Heart right ventricle (tissue), 16 donors: ENCODE results near the gene ITPR2. TPM values are rescaled to one million over a fixed set of nuclear protein-coding genes. Genes with fewer than 3 reads are reported as not detected.
A peak's percentile ranks its signal among the peaks of the same experiment; 100 is the strongest.
"Not testable (repeated sequence)": the region's sequence is repeated elsewhere in the genome, so short reads cannot be mapped to it uniquely, and the experiment has no call there.

Experiments
- ATAC-seq, 8 donors: fragments of 200-7000 bp; cut with Tn5 transposase; one replicate each; pipeline ENCODE4 v1.9.1; 2020; ENCODE audit warnings: mild to moderate bottlenecking in 8 of 8, moderate library complexity in 8 of 8, moderate number of reproducible peaks in 1 of 8
- DNase-seq, 2 donors: peaks; one replicate each; pipeline ENCODE4 v3.0.0-alpha.2; 2020
- H3K27ac ChIP-seq, 10 donors: fragments of 200-600 bp; sonication (generic) in 2 of 10; one replicate each; pipeline versions ENCODE4 v1.5.0 to v1.8.0; 2020 to 2022; ENCODE audit warnings: mild to moderate bottlenecking in 3 of 10
- H3K27me3 ChIP-seq, 7 donors: fragments of 200-600 bp; one replicate each; pipeline ENCODE4 v1.8.0; 2021 to 2022; ENCODE audit warnings: mild to moderate bottlenecking in 2 of 7
- H3K36me3 ChIP-seq, 9 donors: fragments of 200-600 bp; sonication (generic) in 1 of 9; one replicate each; pipeline versions ENCODE4 v1.5.0 to v1.8.0; 2020 to 2022; ENCODE audit warnings: mild to moderate bottlenecking in 2 of 9
- H3K4me1 ChIP-seq, 9 donors: fragments of 200-600 bp; sonication (generic) in 1 of 9; one replicate each; pipeline versions ENCODE4 v1.5.0 to v1.8.0; 2020 to 2022; ENCODE audit warnings: mild to moderate bottlenecking in 4 of 9
- H3K4me3 ChIP-seq, 10 donors: fragments of 200-600 bp; sonication (generic) in 2 of 10; one replicate each; pipeline versions ENCODE4 v1.5.0 to v1.8.0; 2020 to 2022; ENCODE audit warnings: mild to moderate bottlenecking in 7 of 10, moderate library complexity in 2 of 10
- H3K9me3 ChIP-seq, 11 donors: fragments of 200-600 bp in 10 of 11; sonication (generic) in 2 of 11; one replicate each; pipeline versions ENCODE4 v1.5.0 to v1.8.0; 2013 to 2022; ENCODE audit warnings: mild to moderate bottlenecking in 2 of 11, control low read depth in 1 of 11, moderate library complexity in 1 of 11
- CTCF ChIP-seq, 9 donors: fragments of 200-600 bp; sonication (generic) in 2 of 9; IDR thresholded peaks; one replicate each; pipeline versions ENCODE4 v1.5.0 to v1.8.0; 2021 to 2022; ENCODE audit warnings: antibody characterized with exemption in 9 of 9, mild to moderate bottlenecking in 5 of 9, moderate library complexity in 1 of 9
- WGBS, 2 donors: extraction: QIAGEN DNeasy Blood & Tissue Kit; methylation state at CpG; one replicate each; pipeline ENCODE4 v1.1.7; 2013; ENCODE audit warnings: inconsistent platforms in 1 of 2; 5-methylcytosine and 5-hydroxymethylcytosine counted together
- intact Hi-C, 10 donors: fragments of 100-400 bp; cut with DNase I; formaldehyde crosslinking; loops; one replicate each; pipeline versions ENCODE4 v1.11.1 to v1.14.2; 2022
- polyA plus RNA-seq, 2 donors: library from polyadenylated mRNA; stranded (reverse); fragments of 200-250 nt; gene quantifications; one replicate each; pipeline ENCODE4 v1.2.3, GENCODE V29; 2013
- total RNA-seq, 10 donors: library from RNA; stranded (reverse); fragmentation: NEBNext Ultra II Directional in 3 of 10; extraction: Animal tissue kit (Norgen Biotek cat#: 25700) in 3 of 10; gene quantifications; one replicate each; pipeline versions ENCODE4 v1.2.1 to v1.2.4, GENCODE V29; 2021 to 2023
- donor health status: Arrhythmogenic right ventricular cardiomyopathy.
- donor health status: ischemic (EF 13 %, LVEDD 7.1; RV severe dilation, severe dysfunction).
- donor health status: healthy with polysubstance abuse.
- donor health status: DM: no; HTN: yes; CAD: no.
- donor health status: DM: no; HTN: no; CAD: no.
- donor health status: ischemic (EF 25% LVEDD 6.9; RV normal size, moderate dysfunction).
- donor health status: ischemic (EF 25% LVEDD 5.7; RV mildly dilated, moderate dysfunction).
- donor health status: healthy.
- donor health status: DM: yes; HTN: yes; CAD: no.
- donor health status: Ischemic cardiomyopathy.
- donor health status: ischemic (EF 35%, LVEDD 5.7; RV mildly dilated, moderate dysfunction).
- donor health status: nonischemic (EF 11% LVEDD 7.7; RV severe dilation, severe dysfunction).
- donor health status: DM: yes; HTN: yes; CAD: no.
- donor health status: PGD.
- donor health status: ischemic (EF 29% LVEDD 5.4; RV normal size, mild dysfunction).
- donor health status: nonischemic (EF 23%, LVEDD 6.1; RV moderate dilation, normal function).

Gene ITPR2
- total and polyA plus RNA-seq, 12 donors = 2.0 to 18.9 (median 14.3) TPM

- no peaks in the 10 kb centered on the region for H3K27me3 ChIP-seq
- peaks cover 0 to 7% (median 0%) of the 10 kb centered on the region in 9 donors for H3K4me1 ChIP-seq
- TF ChIP-seq CTCF (IDR thresholded peaks at IDR 0.05) = no peak
- ATAC-seq (no peak), DNase-seq (no peak)
- H3K36me3 ChIP-seq = no peaks in the 10 kb centered on the region
- H3K9me3 ChIP-seq = no peaks in the 10 kb centered on the region
- no peak overlapping the region for H3K4me3 ChIP-seq
- WGBS, 2 donors = 66 to 71% methylated on average over 4 of the region's 4 CpGs
- intact Hi-C loops = no loop called here
- no peak overlapping the region for H3K27ac ChIP-seq
Measured at GRCh38 chr12:26863515-26863914, 30.5 kb upstream of the ITPR2 start.

- intact Hi-C loops = not testable (repeated sequence)
Measured at GRCh38 chr12:26862787-26863186, 29.8 kb upstream of the ITPR2 start.

GRCh38 chr12:26861690-26862089 lies 28.7 kb upstream of the ITPR2 start:
- intact Hi-C loops = no loop called here
- no peaks in the 10 kb centered on the region for H3K27me3 ChIP-seq
- DNase-seq = no peak

More at GRCh38 chr12:26862787-26863186, 29.8 kb upstream of the ITPR2 start:
- not testable (repeated sequence) for H3K27me3 ChIP-seq, H3K4me1 ChIP-seq, ATAC-seq, H3K9me3 ChIP-seq, H3K4me3 ChIP-seq, DNase-seq, H3K27ac ChIP-seq, H3K36me3 ChIP-seq
- 97 to 98% methylated on average over 3 of the region's 3 CpGs for WGBS, 2 donors

DNA sequence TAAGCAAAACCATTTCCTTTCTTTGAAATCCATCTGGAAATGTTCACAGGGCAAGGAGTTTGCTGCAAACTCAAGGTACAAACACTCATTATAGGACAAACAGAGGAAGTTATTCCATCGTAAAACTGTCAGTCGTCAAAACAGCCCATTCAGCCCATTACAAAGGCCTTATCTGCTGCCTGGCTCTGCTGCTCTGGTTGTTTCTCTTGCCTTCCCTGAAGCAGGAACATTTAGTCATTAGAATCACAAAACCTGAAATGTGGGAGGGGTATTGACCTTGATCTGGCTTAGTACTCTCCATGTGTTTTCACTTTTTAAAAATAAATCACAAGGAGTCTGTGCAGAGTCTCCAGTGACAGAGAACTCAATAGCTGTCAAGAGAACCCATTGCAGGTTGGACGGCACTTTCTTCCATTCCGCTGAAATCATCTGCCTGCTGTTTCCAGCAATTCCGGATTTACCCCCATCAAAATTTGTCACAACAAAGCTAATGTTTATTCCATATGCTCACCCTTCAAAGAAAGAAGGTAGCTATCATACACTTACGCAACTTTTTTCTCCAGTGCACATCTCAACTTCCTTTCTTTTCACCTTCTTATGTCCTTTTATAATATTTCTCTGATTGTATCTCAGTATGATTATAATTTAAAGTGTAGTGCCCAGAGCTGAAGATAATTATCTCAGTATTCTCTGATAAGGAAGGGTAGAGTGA lies 24.6 kb upstream of the ITPR2 start:
- H3K27me3 ChIP-seq = no peaks in the 10 kb centered on the region

More at GRCh38 chr12:26861690-26862089, 28.7 kb upstream of the ITPR2 start:
- ATAC-seq = no peak
- no peak for TF ChIP-seq CTCF (IDR thresholded peaks at IDR 0.05)
- WGBS, 2 donors = 97 to 100% methylated on average over 1 of the region's 1 CpG
- Histone ChIP-seq H3K27ac (no peak overlapping the region), H3K4me1 (peaks cover 0 to 7% (median 0%) of the 10 kb centered on the region in 9 donors), H3K4me3 (no peak overlapping the region), H3K36me3 (no peaks in the 10 kb centered on the region), H3K9me3 (no peaks in the 10 kb centered on the region)

More for the DNA sequence above, 24.6 kb upstream of the ITPR2 start:
- peaks cover 0 to 25% (median 11%) of the 10 kb centered on the region in 9 donors for H3K4me1 ChIP-seq
- 52 to 54% methylated on average over 6 of the region's 6 CpGs for WGBS, 2 donors
- H3K36me3 ChIP-seq = no peaks in the 10 kb centered on the region
- no peak for TF ChIP-seq CTCF (IDR thresholded peaks at IDR 0.05)
- no peaks in the 10 kb centered on the region for H3K9me3 ChIP-seq
- intact Hi-C loops = loop anchor here in 5 of 10 donors (5.0 to 10.0 kb wide), 3 partner anchors 155 to 447 kb away; partner anchors contain the start of gene TM7SF3 (in 5 of the 5)
- peak overlapping the region in 5 of 10 donors; percentile 34 to 59 (median 39) for H3K27ac ChIP-seq
- no peak overlapping the region for H3K4me3 ChIP-seq
- DNase-seq (no peak), ATAC-seq (peak; percentile 53 to 78 (median 64))
